ENCODE measurements around the gene PAK6.

The PAK6 gene

GRCh38 chr15:40303576-40303975 is 64.7 kb downstream of the PAK6 start:
- no peak overlapping the region for H3K27ac ChIP-seq (ENCODE audit: low read length)
- H3K4me3 ChIP-seq (ENCODE audit: low read depth in 1 of 2, low read length in 2 of 2) = no peak overlapping the region
- no peak for DNase-seq
- peaks cover 24% of the 10 kb centered on the region for H3K36me3 ChIP-seq (ENCODE audit: insufficient read depth, low read length)
- H4K20me1 ChIP-seq (ENCODE audit: insufficient read depth, low read length) = no peaks in the 10 kb centered on the region
- no peaks in the 10 kb centered on the region for H3K27me3 ChIP-seq (ENCODE audit: insufficient read depth, low read length, poor library complexity)
- TF ChIP-seq CTCF (IDR thresholded peaks at IDR 0.05; ENCODE audit: borderline replicate concordance, extremely low read depth, low read length, poor library complexity, severe bottlenecking) (no peak), EZH2 (IDR thresholded peaks at IDR 0.05; ENCODE audit: borderline replicate concordance, low read depth, low read length, severe bottlenecking) (no peak)
- no peak overlapping the region for H3K9ac ChIP-seq (ENCODE audit: low read depth, low read length)
- H3K9me3 ChIP-seq (ENCODE audit: insufficient read depth, low read length, severe bottlenecking) = no peaks in the 10 kb centered on the region
- peaks cover 4% of the 10 kb centered on the region; the same call in 1 of the 2 replicates for H3K79me2 ChIP-seq (ENCODE audit: insufficient read depth, low read length)
- no peak for ATAC-seq (ENCODE audit: insufficient read depth, low read depth)
- no peak overlapping the region for H2AFZ ChIP-seq (ENCODE audit: low read depth, low read length)
- peaks cover 30% of the 10 kb centered on the region for H3K4me1 ChIP-seq (ENCODE audit: insufficient read depth, low read length)
- H3K4me2 ChIP-seq (ENCODE audit: insufficient read depth, low read length) = no peak overlapping the region

- Histone ChIP-seq H3K36me3 (ENCODE audit: insufficient read depth, low read length) (peaks cover 21% of the 10 kb centered on the region), H3K4me3 (ENCODE audit: low read depth in 1 of 2, low read length in 2 of 2) (no peak overlapping the region), H3K79me2 (ENCODE audit: insufficient read depth, low read length) (peaks cover 4% of the 10 kb centered on the region; the same call in 1 of the 2 replicates), H3K4me1 (ENCODE audit: insufficient read depth, low read length) (peaks cover 35% of the 10 kb centered on the region), H3K9ac (ENCODE audit: low read depth, low read length) (no peak overlapping the region), H3K4me2 (ENCODE audit: insufficient read depth, low read length) (no peak overlapping the region), H2AFZ (ENCODE audit: low read depth, low read length) (no peak overlapping the region), H3K9me3 (ENCODE audit: insufficient read depth, low read length, severe bottlenecking) (no peaks in the 10 kb centered on the region), H3K27me3 (ENCODE audit: insufficient read depth, low read length, poor library complexity) (no peaks in the 10 kb centered on the region), H4K20me1 (ENCODE audit: insufficient read depth, low read length) (no peaks in the 10 kb centered on the region), H3K27ac (ENCODE audit: low read length) (no peak overlapping the region)
- ATAC-seq (ENCODE audit: insufficient read depth, low read depth) = no peak
- TF ChIP-seq CTCF (IDR thresholded peaks at IDR 0.05; ENCODE audit: borderline replicate concordance, extremely low read depth, low read length, poor library complexity, severe bottlenecking) (no peak), EZH2 (IDR thresholded peaks at IDR 0.05; ENCODE audit: borderline replicate concordance, low read depth, low read length, severe bottlenecking) (no peak)
- DNase-seq = no peak
Measured at GRCh38 chr15:40305281-40305680, 66.4 kb downstream of the PAK6 start.

GRCh38 chr15:40306371-40306770 is 67.5 kb downstream of the PAK6 start:
- Histone ChIP-seq H3K9ac (ENCODE audit: low read depth, low read length) (peak overlapping the region; percentile 85), H2AFZ (ENCODE audit: low read depth, low read length) (no peak overlapping the region), H3K79me2 (ENCODE audit: insufficient read depth, low read length) (peaks cover 4% of the 10 kb centered on the region; the same call in 1 of the 2 replicates), H4K20me1 (ENCODE audit: insufficient read depth, low read length) (no peaks in the 10 kb centered on the region), H3K27me3 (ENCODE audit: insufficient read depth, low read length, poor library complexity) (no peaks in the 10 kb centered on the region), H3K36me3 (ENCODE audit: insufficient read depth, low read length) (peaks cover 12% of the 10 kb centered on the region), H3K27ac (ENCODE audit: low read length) (peak overlapping the region; percentile 100), H3K4me1 (ENCODE audit: insufficient read depth, low read length) (peaks cover 35% of the 10 kb centered on the region), H3K4me3 (ENCODE audit: low read depth in 1 of 2, low read length in 2 of 2) (peak overlapping the region in 1 of 2 experiments; percentile 72; a peak in 2 of 4 replicates), H3K4me2 (ENCODE audit: insufficient read depth, low read length) (peak overlapping the region; percentile 78), H3K9me3 (ENCODE audit: insufficient read depth, low read length, severe bottlenecking) (no peaks in the 10 kb centered on the region)
- ATAC-seq (ENCODE audit: insufficient read depth, low read depth) (no peak), DNase-seq (no peak)
- TF ChIP-seq EZH2 (IDR thresholded peaks at IDR 0.05; ENCODE audit: borderline replicate concordance, low read depth, low read length, severe bottlenecking) = no peak
- TF ChIP-seq CTCF (IDR thresholded peaks at IDR 0.05; ENCODE audit: borderline replicate concordance, extremely low read depth, low read length, poor library complexity, severe bottlenecking) = no peak

All from DND-41 (cell line).